Activated naive CD4-positive, alpha-beta T cell treated with anti-CD3 and anti-CD28 coated beads, Interleukin-2, amount 10 ng/mL, durations not matched to agents 7 days and 5 days (primary cell): ENCODE data around the gene ATOH8.
A peak's percentile ranks its signal among the peaks of the same experiment; 100 is the strongest.
"Not testable (repeated sequence)": the region's sequence is repeated elsewhere in the genome, so short reads cannot be mapped to it uniquely, and the experiment has no call there.

ENCODE experiments used
- CTCF ChIA-PET: fragments of 350-600 bp; sonication (Branson Sonifier 250); formaldehyde crosslinking; loops from one replicate; lab custom pipeline; 2021; ENCODE audit warnings: antibody characterized with exemption; lab: Charles Lee
- DNase-seq: peaks from one replicate; pipeline ENCODE4 v3.0.0-alpha.2; 2020
- H3K27ac Mint-ChIP-seq: one replicate; pipeline ENCODE4 v1.8.0; 2021; ENCODE audit warnings: mild to moderate bottlenecking, moderate library complexity, mixed read lengths
- H3K27me3 Mint-ChIP-seq: one replicate; pipeline ENCODE4 v1.8.0; 2021; ENCODE audit warnings: mild to moderate bottlenecking, mixed read lengths
- H3K36me3 Mint-ChIP-seq: one replicate; pipeline ENCODE4 v1.8.0; 2021; ENCODE audit warnings: mixed read lengths
- H3K4me1 Mint-ChIP-seq: one replicate; pipeline ENCODE4 v1.8.0; 2021; ENCODE audit warnings: mixed read lengths
- H3K4me3 Mint-ChIP-seq: one replicate; pipeline ENCODE4 v1.8.0; 2021; ENCODE audit warnings: mild to moderate bottlenecking, moderate library complexity, mixed read lengths
- H3K9me3 Mint-ChIP-seq: one replicate; pipeline ENCODE4 v1.8.0; 2021; ENCODE audit warnings: mixed read lengths

ATOH8 gene

DNA sequence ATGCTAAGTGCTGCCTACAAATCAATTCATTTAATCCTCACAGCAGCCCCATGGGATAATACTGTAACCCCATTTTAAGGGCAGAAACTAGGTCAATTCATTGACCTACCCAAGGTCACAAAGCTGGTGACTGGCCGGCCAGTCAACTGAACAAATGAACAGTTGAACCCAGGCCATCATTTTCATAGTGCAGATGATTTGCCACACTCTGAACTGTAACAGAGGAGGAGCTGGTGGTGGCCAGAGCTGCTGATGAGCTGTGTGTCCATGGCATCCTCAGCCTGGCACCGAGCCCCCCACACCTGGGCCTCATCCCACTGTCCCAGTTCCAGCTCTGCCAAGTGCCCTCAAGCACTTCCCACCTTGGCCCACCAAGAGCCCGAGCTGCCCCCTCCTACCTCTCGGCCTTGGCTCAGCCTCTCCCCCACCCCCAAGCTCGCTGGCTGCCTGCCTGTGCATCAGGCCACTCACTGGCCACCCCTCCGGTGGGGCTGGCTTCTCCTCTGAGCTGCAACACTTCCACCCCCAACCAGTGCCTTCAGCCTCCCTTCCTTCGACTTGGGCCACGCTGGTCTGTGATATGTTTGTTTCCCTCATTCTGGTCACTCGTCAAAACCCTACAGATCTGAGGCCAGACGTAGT lies 58.4 kb downstream of the ATOH8 start:
- no peak for DNase-seq
- Mint-ChIP-seq H3K27ac (no peak overlapping the region), H3K4me1 (no peaks in the 10 kb centered on the region), H3K36me3 (no peaks in the 10 kb centered on the region), H3K4me3 (no peak overlapping the region), H3K27me3 (peaks cover 48% of the 10 kb centered on the region), H3K9me3 (no peaks in the 10 kb centered on the region)
- CTCF ChIA-PET: interaction anchor here (0.8 to 6.7 kb wide), 11 partner anchors 11 to 267 kb away, joined by 3 to 83 read pairs (median 6); no protein-coding TSS in a partner anchor

DNA sequence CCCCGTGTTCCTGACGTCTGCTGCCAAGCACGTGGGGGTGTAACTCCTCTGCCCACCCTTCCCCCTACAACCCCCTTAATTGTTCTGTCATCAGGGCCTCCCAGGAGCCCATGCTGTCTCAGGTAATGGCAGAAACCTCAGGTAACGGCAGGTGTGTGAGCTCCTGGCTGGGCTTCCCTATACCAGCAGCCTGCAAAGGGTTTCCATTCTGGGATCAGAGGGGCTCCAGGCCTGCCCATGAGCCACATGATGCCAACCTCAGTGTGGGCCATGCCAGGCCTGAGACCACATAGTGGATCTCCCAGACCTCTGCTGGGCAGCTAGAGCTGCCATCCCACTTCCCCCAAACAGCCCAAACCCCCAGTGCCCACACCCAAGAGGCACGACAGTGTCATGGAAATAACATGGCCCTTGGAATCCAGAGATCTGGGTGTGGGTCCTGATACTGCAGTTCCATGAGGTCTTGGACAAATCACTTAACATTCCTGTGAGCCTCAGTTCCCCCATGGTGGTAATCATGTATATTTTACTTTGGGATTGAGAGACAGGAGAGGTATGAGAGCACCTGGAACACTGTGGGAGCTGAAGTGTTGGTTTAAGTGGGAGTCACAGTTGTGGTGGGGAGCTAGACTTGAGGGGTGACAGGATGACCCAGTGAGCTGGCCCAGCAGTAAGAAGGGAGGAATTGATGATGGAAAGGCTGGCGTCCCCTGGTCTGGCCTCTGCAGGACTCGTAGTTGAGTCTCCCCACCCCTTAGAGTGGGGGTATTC lies 59.6 kb downstream of the ATOH8 start:
- DNase-seq: no peak
- CTCF ChIA-PET: interaction anchor here (0.6 to 6.7 kb wide), 33 partner anchors 10 to 277 kb away, joined by 3 to 91 read pairs (median 6); partner anchors contain the start of gene ATOH8
- no peak overlapping the region for H3K27ac Mint-ChIP-seq
- H3K36me3 Mint-ChIP-seq: no peaks in the 10 kb centered on the region
- H3K9me3 Mint-ChIP-seq: no peaks in the 10 kb centered on the region
- peaks cover 55% of the 10 kb centered on the region for H3K27me3 Mint-ChIP-seq
- no peaks in the 10 kb centered on the region for H3K4me1 Mint-ChIP-seq
- no peak overlapping the region for H3K4me3 Mint-ChIP-seq

DNA sequence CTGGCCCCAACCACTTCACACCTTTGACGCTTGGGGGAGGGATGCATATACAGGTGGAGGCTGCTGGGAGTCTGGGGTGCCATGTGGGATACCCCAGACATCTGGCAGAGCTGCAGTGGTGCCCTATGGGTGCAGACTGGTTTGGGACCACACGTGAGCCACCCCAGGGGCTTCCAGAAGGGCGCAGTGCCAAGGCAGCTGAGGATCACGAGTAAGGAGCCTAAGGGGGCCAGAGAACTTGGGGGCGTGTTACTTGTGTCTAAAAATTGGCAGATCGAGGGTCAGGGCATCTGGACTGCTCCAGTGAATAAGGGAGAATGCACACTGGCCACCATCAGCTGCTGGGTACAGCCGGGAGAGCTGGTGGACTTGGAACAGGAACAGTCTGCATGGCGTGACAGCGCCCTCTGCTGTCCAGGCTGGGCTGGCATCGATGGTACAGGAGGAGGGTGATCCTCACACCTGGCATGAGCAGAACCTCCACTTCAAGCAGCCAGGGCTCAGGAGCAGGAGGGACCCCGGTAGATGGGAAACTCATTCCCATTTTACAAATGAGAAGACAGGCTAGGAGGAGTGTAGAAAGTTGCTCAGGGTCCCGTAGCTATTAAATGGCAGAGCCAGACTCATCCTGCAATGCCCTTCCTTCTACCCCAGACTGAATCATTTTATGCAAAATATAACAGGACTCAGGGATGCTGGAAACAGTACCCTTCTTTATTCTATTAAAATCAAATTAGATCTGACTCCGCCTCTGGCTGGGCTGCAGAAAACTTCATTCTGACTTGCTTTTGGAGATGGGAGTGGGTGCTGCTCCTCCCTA lies 60.4 kb downstream of the ATOH8 start:
- Mint-ChIP-seq H3K36me3 (no peaks in the 10 kb centered on the region), H3K4me3 (no peak overlapping the region), H3K27ac (no peak overlapping the region), H3K27me3 (peaks cover 51% of the 10 kb centered on the region), H3K4me1 (no peaks in the 10 kb centered on the region), H3K9me3 (no peaks in the 10 kb centered on the region)
- DNase-seq: peak; percentile 92
- CTCF ChIA-PET: interaction anchor here (0.6 to 6.7 kb wide), 34 partner anchors 10 to 298 kb away, joined by 3 to 91 read pairs (median 6); partner anchors contain the start of gene ATOH8

DNA sequence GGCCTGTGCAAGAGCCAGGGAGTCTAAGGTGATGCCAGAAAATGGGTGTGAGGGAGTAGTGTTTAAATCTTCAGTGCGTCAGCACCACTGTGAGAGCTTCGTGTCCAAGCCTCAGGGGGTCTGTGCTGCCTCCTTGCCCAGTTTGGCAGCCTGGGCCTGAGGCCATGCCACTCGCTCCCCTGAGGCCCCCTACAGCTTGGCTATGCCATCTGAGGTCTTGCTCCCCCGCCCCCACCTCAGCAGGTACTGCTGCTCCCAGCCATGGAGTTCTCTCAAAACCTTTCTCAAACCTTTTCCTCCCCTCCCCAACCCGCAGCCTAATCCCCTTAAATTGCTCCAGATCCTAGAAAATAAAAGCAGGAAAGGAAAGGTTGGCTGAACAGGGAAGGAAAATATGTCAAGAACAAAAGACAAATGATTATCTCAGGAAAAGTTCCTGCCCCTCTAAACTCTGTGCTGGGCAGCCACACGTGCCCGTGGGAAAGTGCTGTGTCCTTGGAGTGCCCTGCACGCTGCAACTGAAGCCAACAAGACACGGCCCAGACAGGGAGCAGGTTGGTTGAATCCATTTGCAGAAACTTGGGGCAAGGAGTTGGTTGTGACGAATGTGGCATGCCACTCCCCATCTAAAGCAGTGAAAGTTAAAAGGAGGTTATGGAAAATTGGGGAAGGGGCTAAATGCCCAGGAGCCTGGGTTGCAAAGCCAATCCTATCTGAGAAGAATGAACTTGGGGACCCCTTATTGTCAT lies 61.2 kb downstream of the ATOH8 start:
- no peak for DNase-seq
- Mint-ChIP-seq H3K4me3 (no peak overlapping the region), H3K27me3 (peaks cover 56% of the 10 kb centered on the region), H3K36me3 (no peaks in the 10 kb centered on the region), H3K27ac (no peak overlapping the region), H3K9me3 (no peaks in the 10 kb centered on the region), H3K4me1 (no peaks in the 10 kb centered on the region)
- CTCF ChIA-PET: interaction anchor here (0.6 to 6.7 kb wide), 31 partner anchors 9 to 367 kb away, joined by 3 to 91 read pairs (median 6); partner anchors contain the start of gene ATOH8

DNA sequence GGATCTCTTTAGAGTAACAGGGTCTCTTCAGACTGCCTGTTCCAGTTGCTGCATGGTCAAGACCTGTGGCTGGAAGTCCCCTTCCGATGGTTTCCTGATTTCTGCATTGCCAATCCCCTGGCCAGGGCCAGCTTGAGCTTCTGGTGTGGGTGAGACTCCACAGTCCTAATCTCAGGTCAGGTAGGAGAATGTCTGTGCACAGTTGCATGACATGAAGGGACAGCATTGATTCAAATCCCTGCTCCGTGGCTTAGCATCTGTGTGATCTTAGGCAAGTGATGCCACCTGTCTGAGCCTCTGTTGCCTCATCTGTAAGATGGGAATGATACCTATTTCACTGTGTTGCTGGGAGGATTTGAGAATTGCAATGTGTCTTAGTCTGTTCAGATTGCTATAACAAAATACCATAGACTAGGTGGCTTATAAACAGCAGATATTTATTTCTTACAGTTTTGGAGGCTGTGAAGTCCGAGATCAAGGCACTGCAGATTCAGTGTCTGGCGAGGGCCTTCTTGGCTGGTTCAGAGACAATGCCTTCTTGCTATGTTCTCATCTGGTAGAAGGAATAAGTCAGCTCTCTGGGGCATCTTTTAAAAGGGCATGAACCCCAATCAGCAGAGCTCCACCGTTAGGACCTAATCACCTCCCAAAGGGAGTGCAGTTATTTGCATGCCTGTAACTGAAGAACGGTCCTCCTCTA lies 66.2 kb downstream of the ATOH8 start:
- H3K36me3 Mint-ChIP-seq: no peaks in the 10 kb centered on the region
- H3K4me1 Mint-ChIP-seq: no peaks in the 10 kb centered on the region
- CTCF ChIA-PET: interaction anchor here (1.4 to 2.2 kb wide), 3 partner anchors 10 to 260 kb away, joined by 5 to 8 read pairs (median 6); no protein-coding TSS in a partner anchor
- no peak overlapping the region for H3K27ac Mint-ChIP-seq
- H3K27me3 Mint-ChIP-seq: peaks cover 51% of the 10 kb centered on the region
- H3K4me3 Mint-ChIP-seq: no peak overlapping the region
- no peak for DNase-seq
- no peaks in the 10 kb centered on the region for H3K9me3 Mint-ChIP-seq

DNA sequence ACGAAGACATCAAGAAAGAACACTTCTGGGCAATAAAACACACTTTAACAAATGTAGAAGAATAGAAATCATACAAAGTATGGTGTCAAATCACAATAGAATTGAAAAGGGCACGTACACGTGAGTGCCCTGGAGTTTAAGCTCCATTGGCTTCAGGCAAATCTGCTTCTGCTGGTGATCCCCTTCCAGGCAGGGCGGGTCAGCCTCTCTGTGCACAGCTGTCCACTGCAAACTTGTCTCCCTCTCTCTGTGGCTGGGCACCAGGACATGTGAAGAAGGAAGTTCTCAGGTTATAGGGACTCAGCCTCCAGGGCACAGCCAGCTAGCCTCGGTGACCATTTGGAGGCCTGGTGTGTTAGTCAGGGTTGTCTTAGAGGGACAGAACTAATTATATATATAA lies 69.0 kb downstream of the ATOH8 start:
- Mint-ChIP-seq H3K36me3 (no peaks in the 10 kb centered on the region), H3K4me3 (no peak overlapping the region), H3K27ac (no peak overlapping the region), H3K27me3 (peaks cover 47% of the 10 kb centered on the region), H3K9me3 (no peaks in the 10 kb centered on the region), H3K4me1 (peaks cover 10% of the 10 kb centered on the region)
- no peak for DNase-seq
- CTCF ChIA-PET: interaction anchor here (1.5 to 12.3 kb wide), 2 partner anchors 11 to 256 kb away, joined by 4 to 420 read pairs; no protein-coding TSS in a partner anchor

DNA sequence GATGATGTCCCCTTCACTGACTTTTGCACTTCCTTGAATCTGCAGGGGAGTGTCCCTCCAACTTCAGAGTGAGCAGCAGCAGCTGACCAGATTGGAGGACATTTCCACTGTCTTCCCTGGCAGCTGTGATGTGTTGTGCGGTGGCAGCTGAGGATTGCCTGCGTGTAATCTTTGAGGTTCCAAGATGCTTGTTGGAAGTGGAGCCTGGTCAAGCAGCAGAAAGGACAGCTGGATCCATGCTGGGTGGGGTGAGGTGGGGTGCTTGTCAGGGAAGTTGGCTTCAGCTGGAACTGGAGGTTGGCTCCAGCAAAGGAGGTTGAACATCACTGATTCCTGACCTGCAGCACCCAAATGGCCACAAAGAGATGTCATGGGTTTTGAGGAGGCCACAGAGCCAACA lies 70.2 kb downstream of the ATOH8 start:
- H3K27ac Mint-ChIP-seq: no peak overlapping the region
- no peak for DNase-seq
- CTCF ChIA-PET: interaction anchor here (0.8 to 12.3 kb wide), 6 partner anchors 8 to 255 kb away, joined by 3 to 420 read pairs (median 5); no protein-coding TSS in a partner anchor
- H3K36me3 Mint-ChIP-seq: no peaks in the 10 kb centered on the region
- H3K4me1 Mint-ChIP-seq: peaks cover 19% of the 10 kb centered on the region
- peaks cover 46% of the 10 kb centered on the region for H3K27me3 Mint-ChIP-seq
- no peaks in the 10 kb centered on the region for H3K9me3 Mint-ChIP-seq
- H3K4me3 Mint-ChIP-seq: no peak overlapping the region

DNA sequence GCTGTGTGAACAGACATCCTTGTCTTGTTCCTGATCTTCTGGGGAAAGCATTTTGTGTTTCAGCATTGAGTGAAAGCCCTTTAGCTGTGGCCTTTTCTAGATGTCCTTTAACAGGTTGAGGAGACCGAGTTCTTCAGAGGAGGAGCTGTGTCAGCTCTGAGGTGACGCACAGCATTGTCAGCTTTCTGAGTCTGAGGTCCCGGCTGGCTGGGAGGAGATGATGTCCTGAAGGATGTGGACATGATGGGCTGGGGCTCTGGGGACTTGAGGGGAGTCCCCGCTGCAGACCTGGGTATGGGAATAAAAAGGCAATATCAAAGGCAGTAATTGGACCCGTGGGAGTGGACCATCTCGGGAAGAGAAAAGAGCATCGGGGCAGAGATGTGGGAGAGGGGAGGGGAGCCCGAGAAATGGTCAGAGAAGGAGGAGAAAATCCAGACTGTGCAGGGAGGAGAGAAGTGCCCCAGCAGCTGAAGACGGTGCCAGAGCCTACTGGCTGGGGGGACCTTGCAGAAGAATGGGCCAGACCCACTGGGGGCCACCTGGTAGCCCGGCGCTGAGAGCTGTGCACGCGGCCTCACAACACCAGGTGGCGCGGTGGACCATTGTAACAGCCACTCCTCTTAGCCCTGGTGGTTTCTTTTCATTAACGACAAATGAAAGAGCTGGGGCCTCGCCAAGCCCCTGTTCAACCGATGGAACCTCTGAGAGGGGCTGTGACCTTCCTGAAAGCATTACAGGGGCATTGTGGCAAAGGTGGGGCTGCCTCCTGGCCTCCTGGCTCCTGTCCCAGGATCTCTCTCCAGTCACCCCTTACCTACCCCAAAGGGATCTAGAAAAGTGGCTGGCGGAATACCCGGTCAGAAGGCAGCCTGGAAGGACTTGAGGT lies 73.4 kb downstream of the ATOH8 start:
- Mint-ChIP-seq H3K27ac (no peak overlapping the region), H3K4me1 (peaks cover 33% of the 10 kb centered on the region), H3K4me3 (no peak overlapping the region), H3K9me3 (no peaks in the 10 kb centered on the region), H3K27me3 (peaks cover 31% of the 10 kb centered on the region), H3K36me3 (no peaks in the 10 kb centered on the region)
- DNase-seq: peak; percentile 88
- CTCF ChIA-PET: interaction anchor here (0.6 to 12.3 kb wide), 45 partner anchors 9 to 408 kb away, joined by 3 to 420 read pairs (median 4); partner anchors contain the start of genes POLR1A, PTCD3, SH2D6 and ST3GAL5

DNA sequence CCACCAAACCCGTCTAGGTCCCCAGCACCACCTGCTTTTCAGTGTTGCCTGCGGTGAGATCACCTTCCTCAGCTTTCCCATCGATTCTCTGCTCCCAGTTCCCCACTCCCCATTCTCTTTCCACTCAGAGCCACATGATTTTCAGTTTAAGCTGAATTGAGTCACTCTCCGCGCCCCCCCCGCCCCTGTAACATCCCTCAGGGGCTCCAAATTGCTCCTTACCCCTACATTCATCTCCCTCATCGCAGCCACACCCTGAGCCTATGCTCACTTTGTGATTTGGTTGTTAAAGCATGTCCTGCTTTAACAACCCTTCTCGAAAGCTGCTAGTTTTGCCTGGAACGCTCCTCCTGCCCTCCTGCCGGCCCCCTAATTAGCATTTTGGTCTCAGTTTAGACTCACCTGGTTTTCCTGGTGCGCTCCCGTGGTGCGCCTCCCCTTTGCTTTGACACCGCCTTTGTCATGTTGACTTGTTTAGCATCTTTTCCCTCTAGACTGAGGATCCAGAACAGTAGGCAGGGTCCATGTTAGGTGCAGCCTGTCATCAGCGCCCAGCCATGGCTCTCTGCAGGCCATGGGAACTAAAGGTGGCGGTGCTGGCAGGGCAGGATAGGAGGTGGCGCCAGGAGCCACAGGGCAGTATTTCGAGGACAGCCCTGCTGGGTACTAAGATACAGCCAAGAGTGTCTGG lies 74.2 kb downstream of the ATOH8 start:
- CTCF ChIA-PET: interaction anchor here (0.6 to 12.3 kb wide), 41 partner anchors 8 to 409 kb away, joined by 3 to 420 read pairs (median 4); partner anchors contain the start of genes POLR1A, PTCD3, SH2D6 and ST3GAL5
- DNase-seq: no peak
- H3K27ac Mint-ChIP-seq: no peak overlapping the region
- peaks cover 23% of the 10 kb centered on the region for H3K27me3 Mint-ChIP-seq
- H3K9me3 Mint-ChIP-seq: no peaks in the 10 kb centered on the region
- no peak overlapping the region for H3K4me3 Mint-ChIP-seq
- H3K4me1 Mint-ChIP-seq: peaks cover 34% of the 10 kb centered on the region
- H3K36me3 Mint-ChIP-seq: no peaks in the 10 kb centered on the region

DNA sequence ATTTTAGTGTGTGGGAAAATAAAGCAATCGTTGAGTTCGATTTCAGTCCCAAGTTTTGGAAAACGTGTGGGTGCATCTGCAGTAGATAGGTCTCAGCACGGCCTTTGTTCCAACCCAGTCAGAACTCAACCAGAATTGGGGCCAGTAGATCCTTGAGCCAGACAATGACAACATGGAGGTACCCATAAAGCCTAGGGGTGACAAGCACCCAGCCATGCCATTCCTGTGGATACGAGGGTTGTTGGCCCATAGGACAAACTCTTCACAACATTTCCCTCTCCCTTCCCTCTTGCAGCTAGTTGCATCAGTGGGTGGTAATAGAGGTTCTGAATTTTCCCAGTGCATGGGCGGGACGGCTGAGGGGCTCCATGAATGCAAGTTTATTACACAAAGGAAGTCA lies 74.9 kb downstream of the ATOH8 start:
- no peak for DNase-seq
- CTCF ChIA-PET: interaction anchor here (1.0 to 12.3 kb wide), 7 partner anchors 31 to 278 kb away, joined by 3 to 420 read pairs (median 23); partner anchors contain the start of gene ST3GAL5
- H3K9me3 Mint-ChIP-seq: no peaks in the 10 kb centered on the region
- H3K27ac Mint-ChIP-seq: no peak overlapping the region
- peaks cover 3% of the 10 kb centered on the region for H3K36me3 Mint-ChIP-seq
- peaks cover 20% of the 10 kb centered on the region for H3K27me3 Mint-ChIP-seq
- H3K4me3 Mint-ChIP-seq: no peak overlapping the region
- H3K4me1 Mint-ChIP-seq: peaks cover 38% of the 10 kb centered on the region

DNA sequence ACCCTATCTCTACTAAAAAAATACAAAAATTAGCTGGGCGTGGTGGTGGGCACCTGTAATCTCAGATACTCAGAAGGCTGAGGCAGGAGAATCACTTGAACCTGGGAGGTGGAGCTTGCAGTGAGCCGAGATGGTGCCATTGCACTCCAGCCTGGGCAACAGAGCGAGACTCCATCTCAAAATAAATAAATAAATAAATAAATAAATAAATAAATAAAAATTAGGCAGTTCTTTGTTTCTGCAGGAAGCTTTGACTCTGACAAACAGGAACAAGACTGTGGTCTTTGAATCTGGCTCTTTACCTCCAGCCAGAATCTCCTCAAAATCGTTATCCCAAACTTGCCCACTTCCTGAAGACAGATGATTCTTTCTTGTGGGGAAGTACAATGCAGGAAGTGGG lies 75.6 kb downstream of the ATOH8 start:
- H3K9me3 Mint-ChIP-seq, H3K36me3 Mint-ChIP-seq, H3K27ac Mint-ChIP-seq, H3K4me3 Mint-ChIP-seq, DNase-seq: not testable (repeated sequence)
- Mint-ChIP-seq H3K4me1 (peaks cover 38% of the 10 kb centered on the region), H3K27me3 (peaks cover 14% of the 10 kb centered on the region)
- CTCF ChIA-PET: interaction anchor here (1.0 to 12.3 kb wide), 11 partner anchors 25 to 277 kb away, joined by 3 to 420 read pairs (median 9); partner anchors contain the start of gene ST3GAL5
